Neural progenitor cell (in vitro differentiated cells): ENCODE results near the gene FAM234A. TPM values are rescaled to one million over a fixed set of nuclear protein-coding genes. Genes with fewer than 3 reads are reported as not detected.

Experiments used
- DNase-seq: peaks from one replicate; pipeline ENCODE4 v3.0.0-alpha.2; 2016; ENCODE audit warnings: low spot score
- H2AFZ ChIP-seq: fragments of 200-600 bp; sonication (generic); replicated peaks from 2 replicates; pipeline ENCODE4 v1.6.1; 2016; ENCODE audit warnings: antibody characterized with exemption
- H3F3A ChIP-seq: fragments of 200-600 bp; sonication (generic); 2 replicates; pipeline ENCODE4 v1.6.1; 2016; ENCODE audit warnings: antibody characterized with exemption, low read depth
- H3K27ac ChIP-seq: fragments of 200-600 bp; sonication (generic); 2 replicates; pipeline ENCODE4 v1.5.1; 2016; ENCODE audit warnings: mild to moderate bottlenecking
- H3K27me3 ChIP-seq: fragments of 200-600 bp; sonication (generic); 2 replicates; pipeline ENCODE4 v1.6.1; 2016; ENCODE audit warnings: mild to moderate bottlenecking, moderate library complexity
- H3K36me3 ChIP-seq: fragments of 200-600 bp; sonication (generic); 2 replicates; pipeline ENCODE4 v1.5.1; 2016
- H3K4me1 ChIP-seq: fragments of 200-600 bp; sonication (generic); 2 replicates; pipeline ENCODE4 v1.6.1; 2016; ENCODE audit warnings: mixed run types
- H3K4me2 ChIP-seq: fragments of 200-600 bp; sonication (generic); 2 replicates; pipeline ENCODE4 v1.6.1; 2016
- H3K4me3 ChIP-seq: fragments of 200-600 bp; sonication (generic); 2 replicates; pipeline ENCODE4 v1.5.1; 2016
- H3K79me2 ChIP-seq: fragments of 200-600 bp; sonication (generic); 2 replicates; pipeline ENCODE4 v1.6.1; 2016; ENCODE audit warnings: low read depth
- H3K9ac ChIP-seq: fragments of 200-600 bp; sonication (generic); 2 replicates; pipeline ENCODE4 v1.6.1; 2016
- H3K9me3 ChIP-seq: fragments of 200-600 bp; sonication (generic); 2 replicates; pipeline ENCODE4 v1.5.1; 2016; ENCODE audit warnings: low read depth
- H4K20me1 ChIP-seq: fragments of 200-600 bp; sonication (generic); 2 replicates; pipeline ENCODE4 v1.6.1; 2016; ENCODE audit warnings: low read depth
- H3K27ac Mint-ChIP-seq: 3 replicates; pipeline ENCODE4 v1.8.0; 2021; ENCODE audit warnings: mixed read lengths
- H3K27me3 Mint-ChIP-seq: 2 replicates; pipeline ENCODE4 v1.8.0; 2022; ENCODE audit warnings: low read depth, mild to moderate bottlenecking, inconsistent platforms, moderate library complexity, mixed read lengths; ENCODE audit not compliant: insufficient read depth
- H3K36me3 Mint-ChIP-seq: 3 replicates; pipeline ENCODE4 v1.8.0; 2021; ENCODE audit warnings: mixed read lengths
- H3K4me1 Mint-ChIP-seq: 3 replicates; pipeline ENCODE4 v1.8.0; 2021; ENCODE audit warnings: mixed read lengths
- H3K4me3 Mint-ChIP-seq: 3 replicates; pipeline ENCODE4 v1.8.0; 2021; ENCODE audit warnings: mild to moderate bottlenecking, moderate library complexity, mixed read lengths
- H3K9me3 Mint-ChIP-seq: 3 replicates; pipeline ENCODE4 v1.8.0; 2020; ENCODE audit warnings: mixed read lengths
- EZH2 ChIP-seq: fragments of 200-600 bp; sonication (generic); IDR thresholded peaks from 2 replicates; pipeline ENCODE4 v1.6.1; 2017; ENCODE audit warnings: antibody characterized with exemption, mild to moderate bottlenecking, moderate library complexity
- EZH2phosphoT487 ChIP-seq: fragments of 200-600 bp; sonication (generic); IDR thresholded peaks from 2 replicates; pipeline ENCODE4 v1.6.1; 2017; ENCODE audit warnings: antibody characterized with exemption
- total RNA-seq: library from RNA; depleted of rRNA; stranded (reverse); fragments of >200 nt; gene quantifications from 2 replicates; pipeline ENCODE4 v1.2.3, GENCODE V29; 2015; ENCODE audit warnings: low replicate concordance
- TF ChIP-seq, protein P1 (sequence below): fragments of 200-600 bp; sonication (generic); IDR thresholded peaks from 2 replicates; pipeline ENCODE4 v1.5.1; 2017; ENCODE audit warnings: antibody characterized with exemption, mild to moderate bottlenecking

FAM234A gene
- total RNA-seq, 1 donor from 2014 or later: 115 TPM

DNA sequence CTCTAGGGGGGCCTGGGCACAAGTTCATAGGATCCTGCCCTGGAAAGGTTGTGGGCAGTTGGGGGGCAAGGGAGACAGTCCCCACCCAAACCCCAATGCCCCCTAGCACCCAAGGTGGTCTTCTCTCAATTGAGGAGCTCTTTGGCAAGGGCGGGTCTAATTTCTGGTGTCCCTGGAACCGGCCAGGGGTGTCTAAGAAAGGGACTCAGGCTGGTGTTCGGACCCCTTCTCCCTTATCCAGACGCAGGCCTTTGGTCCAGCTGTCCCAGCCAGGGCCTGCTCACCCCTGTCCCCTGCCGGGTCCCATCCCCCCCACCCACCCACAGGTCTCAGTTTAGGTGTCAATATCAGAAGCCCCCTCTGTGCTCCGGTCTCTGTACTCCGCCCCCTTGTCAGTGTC is 44.9 kb downstream of the FAM234A start:
- Histone ChIP-seq H3K27me3 (peaks cover 78% of the 10 kb centered on the region), H3K9me3 (no peaks in the 10 kb centered on the region), H3K79me2 (no peaks in the 10 kb centered on the region), H3K4me2 (no peak overlapping the region), H4K20me1 (peaks cover 11% of the 10 kb centered on the region), H3K36me3 (no peaks in the 10 kb centered on the region), H3F3A (peaks cover 18% of the 10 kb centered on the region), H3K27ac (no peak overlapping the region), H2AFZ (no peak overlapping the region), H3K4me1 (peaks cover 18% of the 10 kb centered on the region), H3K9ac (no peak overlapping the region), H3K4me3 (no peak overlapping the region)
- H3K4me1 Mint-ChIP-seq: peaks cover 3% of the 10 kb centered on the region
- no peaks in the 10 kb centered on the region for H3K36me3 Mint-ChIP-seq
- H3K27me3 Mint-ChIP-seq: peaks cover 20% of the 10 kb centered on the region
- no peak for DNase-seq
- H3K9me3 Mint-ChIP-seq: no peaks in the 10 kb centered on the region
- H3K27ac Mint-ChIP-seq: no peak overlapping the region
- TF ChIP-seq EZH2phosphoT487 (no peak), EZH2 (no peak)
- TF ChIP-seq, protein P1, sequence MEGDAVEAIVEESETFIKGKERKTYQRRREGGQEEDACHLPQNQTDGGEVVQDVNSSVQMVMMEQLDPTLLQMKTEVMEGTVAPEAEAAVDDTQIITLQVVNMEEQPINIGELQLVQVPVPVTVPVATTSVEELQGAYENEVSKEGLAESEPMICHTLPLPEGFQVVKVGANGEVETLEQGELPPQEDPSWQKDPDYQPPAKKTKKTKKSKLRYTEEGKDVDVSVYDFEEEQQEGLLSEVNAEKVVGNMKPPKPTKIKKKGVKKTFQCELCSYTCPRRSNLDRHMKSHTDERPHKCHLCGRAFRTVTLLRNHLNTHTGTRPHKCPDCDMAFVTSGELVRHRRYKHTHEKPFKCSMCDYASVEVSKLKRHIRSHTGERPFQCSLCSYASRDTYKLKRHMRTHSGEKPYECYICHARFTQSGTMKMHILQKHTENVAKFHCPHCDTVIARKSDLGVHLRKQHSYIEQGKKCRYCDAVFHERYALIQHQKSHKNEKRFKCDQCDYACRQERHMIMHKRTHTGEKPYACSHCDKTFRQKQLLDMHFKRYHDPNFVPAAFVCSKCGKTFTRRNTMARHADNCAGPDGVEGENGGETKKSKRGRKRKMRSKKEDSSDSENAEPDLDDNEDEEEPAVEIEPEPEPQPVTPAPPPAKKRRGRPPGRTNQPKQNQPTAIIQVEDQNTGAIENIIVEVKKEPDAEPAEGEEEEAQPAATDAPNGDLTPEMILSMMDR: no peak
- H3K4me3 Mint-ChIP-seq: peak overlapping the region; percentile 30

DNA sequence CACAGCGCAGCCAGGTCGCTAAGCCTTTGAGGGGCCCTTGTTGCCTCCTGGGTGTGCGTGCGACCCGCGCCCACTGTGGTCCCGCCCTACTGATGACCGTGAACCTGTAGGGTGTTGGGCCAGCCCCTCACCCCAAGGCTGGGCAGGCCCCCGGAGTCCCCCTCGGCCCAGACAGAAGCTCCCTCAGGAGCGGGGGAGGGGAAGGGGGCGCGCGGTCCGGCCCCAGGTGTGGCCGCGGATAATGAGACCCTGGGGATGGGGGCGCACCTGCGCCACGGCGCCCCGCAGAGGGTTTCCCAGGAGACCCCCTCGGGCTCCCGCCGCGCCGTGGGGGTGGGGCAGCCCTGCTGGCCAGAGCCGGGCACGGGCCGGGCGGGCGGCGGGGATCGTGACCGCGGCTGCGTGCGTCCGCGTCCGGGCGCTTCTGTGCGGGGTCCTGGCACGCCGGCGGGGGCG is 45.4 kb downstream of the FAM234A start:
- no peak overlapping the region for H2AFZ ChIP-seq
- peak overlapping the region; percentile 47 for H3K4me3 ChIP-seq
- peaks cover 73% of the 10 kb centered on the region for H3K27me3 ChIP-seq
- H4K20me1 ChIP-seq: peaks cover 11% of the 10 kb centered on the region
- H3F3A ChIP-seq: peaks cover 18% of the 10 kb centered on the region
- peaks cover 3% of the 10 kb centered on the region for H3K4me1 Mint-ChIP-seq
- peak overlapping the region; percentile 77 for H3K4me2 ChIP-seq
- H3K27me3 Mint-ChIP-seq: peaks cover 20% of the 10 kb centered on the region
- no peaks in the 10 kb centered on the region for H3K9me3 Mint-ChIP-seq
- no peak overlapping the region for H3K9ac ChIP-seq
- no peak overlapping the region for H3K27ac Mint-ChIP-seq
- H3K4me3 Mint-ChIP-seq: peak overlapping the region; percentile 30
- peak; percentile 51 for DNase-seq
- H3K79me2 ChIP-seq: no peaks in the 10 kb centered on the region
- H3K27ac ChIP-seq: no peak overlapping the region
- peaks cover 13% of the 10 kb centered on the region for H3K4me1 ChIP-seq
- no peaks in the 10 kb centered on the region for H3K36me3 ChIP-seq
- TF ChIP-seq EZH2 (peak; percentile 70), EZH2phosphoT487 (peak; percentile 21)
- TF ChIP-seq, protein P1: no peak
- H3K9me3 ChIP-seq: no peaks in the 10 kb centered on the region
- H3K36me3 Mint-ChIP-seq: no peaks in the 10 kb centered on the region

DNA sequence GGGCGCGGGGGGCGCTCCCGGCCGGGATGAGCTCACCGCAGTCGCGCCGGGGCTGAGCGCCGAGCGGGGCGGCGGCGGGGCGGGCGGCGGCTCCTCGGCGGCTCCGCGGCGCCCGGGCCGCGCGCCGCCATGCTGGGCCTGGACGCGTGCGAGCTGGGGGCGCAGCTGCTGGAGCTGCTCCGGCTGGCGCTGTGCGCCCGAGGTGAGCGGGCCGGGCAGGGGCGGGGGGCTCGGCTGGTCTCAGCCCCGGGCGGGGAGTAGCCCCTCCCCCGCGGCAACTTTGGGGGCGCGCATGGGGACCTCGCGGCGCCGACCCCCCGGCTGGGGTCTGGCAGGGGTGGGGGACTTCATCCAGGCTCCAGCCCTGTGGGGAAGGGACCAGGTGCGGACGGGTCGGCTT is 45.9 kb downstream of the FAM234A start, which contains the start of gene ARHGDIG:
Gene ARHGDIG (plus strand): TSS at position 40 of the 400 bp plus-strand sequence. CDS start 90 bp downstream, at position 130.
- H3K36me3 ChIP-seq: no peaks in the 10 kb centered on the region
- no peaks in the 10 kb centered on the region for H3K79me2 ChIP-seq
- no peak within 1 kb of the TSS for H3K9ac ChIP-seq
- H3K36me3 Mint-ChIP-seq: no peaks in the 10 kb centered on the region
- no peak within 1 kb of the TSS for H3K27ac Mint-ChIP-seq
- H3K4me1 ChIP-seq: peaks cover 11% of the 10 kb centered on the region
- peaks cover 3% of the 10 kb centered on the region for H3K4me1 Mint-ChIP-seq
- peak within 1 kb of the TSS; percentile 72 for H3K4me3 ChIP-seq
- no peak within 1 kb of the TSS for H3K27ac ChIP-seq
- no peak for TF ChIP-seq EZH2phosphoT487
- peak; percentile 53 for TF ChIP-seq EZH2
- no peaks in the 10 kb centered on the region for H3K9me3 Mint-ChIP-seq
- H3K9me3 ChIP-seq: no peaks in the 10 kb centered on the region
- peak; percentile 71 for DNase-seq
- H3K27me3 Mint-ChIP-seq: peaks cover 20% of the 10 kb centered on the region
- H4K20me1 ChIP-seq: peaks cover 11% of the 10 kb centered on the region
- H3K27me3 ChIP-seq: peaks cover 68% of the 10 kb centered on the region
- peak within 1 kb of the TSS; percentile 99 for H3K4me2 ChIP-seq
- peak within 1 kb of the TSS; percentile 89 for H2AFZ ChIP-seq
- H3K4me3 Mint-ChIP-seq: peak within 1 kb of the TSS; percentile 64
- peaks cover 18% of the 10 kb centered on the region for H3F3A ChIP-seq

DNA sequence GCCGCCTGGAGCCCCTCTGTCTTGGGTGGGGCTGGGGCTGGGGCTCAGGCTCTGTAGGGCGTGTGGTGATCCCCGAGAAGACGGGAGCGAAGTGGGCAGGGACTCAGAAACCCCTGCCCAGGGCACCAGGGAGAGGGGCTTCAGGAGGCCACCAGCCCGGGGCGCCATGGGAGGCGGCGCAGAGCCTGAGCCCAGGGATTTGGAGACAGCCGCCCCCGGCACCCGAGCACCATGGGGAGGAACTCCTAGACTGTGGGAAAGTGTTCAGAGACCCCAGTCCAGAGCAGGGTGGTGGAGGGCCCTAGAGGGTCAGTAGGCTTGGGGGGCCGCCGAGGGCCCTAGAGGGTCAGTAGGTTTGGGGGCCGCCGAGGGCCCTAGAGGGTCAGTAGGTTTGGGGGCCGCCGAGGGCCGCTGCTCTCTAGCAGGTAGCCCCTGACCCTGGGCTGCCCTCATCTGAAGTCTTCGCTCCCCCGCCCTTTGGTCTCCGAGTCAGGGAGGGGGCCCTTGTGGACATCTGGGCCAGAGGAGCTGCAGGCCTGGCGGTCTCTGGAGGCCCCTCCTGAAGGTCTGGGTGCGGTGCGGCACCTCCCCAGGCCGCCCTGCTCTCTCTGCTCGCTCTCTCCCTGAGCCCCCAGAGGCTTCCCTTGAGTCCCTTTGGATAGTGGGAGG is 46.5 kb downstream of the FAM234A start:
- Mint-ChIP-seq H3K27me3 (peaks cover 19% of the 10 kb centered on the region), H3K9me3 (no peaks in the 10 kb centered on the region), H3K36me3 (no peaks in the 10 kb centered on the region), H3K4me3 (peak overlapping the region; percentile 64), H3K4me1 (peaks cover 3% of the 10 kb centered on the region), H3K27ac (no peak overlapping the region)
- DNase-seq: peak; percentile 32
- peak overlapping the region; percentile 89 for H2AFZ ChIP-seq
- H3K4me1 ChIP-seq: peaks cover 11% of the 10 kb centered on the region
- peak overlapping the region; percentile 99 for H3K4me2 ChIP-seq
- H3K4me3 ChIP-seq: peak overlapping the region; percentile 72
- H3K27ac ChIP-seq: no peak overlapping the region
- no peaks in the 10 kb centered on the region for H3K9me3 ChIP-seq
- H3F3A ChIP-seq: peaks cover 18% of the 10 kb centered on the region
- H3K79me2 ChIP-seq: no peaks in the 10 kb centered on the region
- TF ChIP-seq EZH2phosphoT487 (no peak), EZH2 (no peak)
- TF ChIP-seq, protein P1: no peak
- no peaks in the 10 kb centered on the region for H3K36me3 ChIP-seq
- no peak overlapping the region for H3K9ac ChIP-seq
- H3K27me3 ChIP-seq: peaks cover 62% of the 10 kb centered on the region
- peaks cover 11% of the 10 kb centered on the region for H4K20me1 ChIP-seq
